ENCODE results near the gene NKX3-2. TPM values are rescaled to one million over a fixed set of nuclear protein-coding genes. Genes with fewer than 3 reads are reported as not detected.

The NKX3-2 gene
- total RNA-seq, 2 donors from 2014 or later, result 0.11 to 1.5 TPM

DNA sequence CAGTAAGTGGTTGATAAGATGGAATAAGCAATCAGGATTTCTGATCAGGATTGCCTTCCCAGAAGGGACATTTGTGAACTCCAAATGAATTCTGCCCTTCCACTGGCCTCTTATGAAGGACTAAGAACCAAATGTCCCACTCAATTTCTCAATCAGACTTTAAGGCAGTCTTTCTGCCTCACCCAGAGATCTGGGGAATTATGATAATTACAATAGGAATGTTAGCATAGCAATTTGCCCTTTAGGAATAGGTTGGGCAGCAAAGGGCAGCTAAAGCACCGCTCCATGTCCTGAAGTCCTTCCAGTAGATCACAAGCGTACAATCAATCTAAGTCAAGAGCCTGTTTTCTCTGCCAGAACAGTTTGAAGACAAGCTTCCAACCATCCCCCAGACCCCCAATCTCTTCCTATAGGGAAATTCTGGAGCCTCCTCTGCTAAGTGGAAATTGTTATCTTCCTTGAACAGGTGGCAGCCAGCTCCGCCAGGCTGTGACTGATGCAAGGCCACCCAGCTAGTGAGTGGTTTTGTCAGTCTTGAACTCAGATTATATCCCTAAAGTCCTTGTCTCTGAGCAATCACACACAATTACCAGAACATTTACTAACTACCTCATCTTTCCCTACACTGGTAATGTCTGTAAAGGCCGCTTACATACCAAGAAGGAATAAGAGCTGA lies 18.6 kb downstream of the NKX3-2 start:
- Mint-ChIP-seq H3K27ac (no peak overlapping the region), H3K4me1 (peaks cover 8% of the 10 kb centered on the region), H3K4me3 (no peak overlapping the region), H3K36me3 (ENCODE audit: low read depth) (peaks cover 5% of the 10 kb centered on the region), H3K9me3 (peaks cover 17% of the 10 kb centered on the region), H3K27me3 (ENCODE audit: insufficient read depth) (peaks cover 57% of the 10 kb centered on the region)
- DNase-seq, result no peak
- Histone ChIP-seq H3K4me1 (ENCODE audit: control insufficient read depth, insufficient read depth, low read length) (no peaks in the 10 kb centered on the region), H3K9ac (ENCODE audit: extremely low read depth, low read length, poor library complexity, severe bottlenecking) (no peak overlapping the region), H3K4me3 (ENCODE audit: low read length) (no peak overlapping the region), H3K9me3 (ENCODE audit: control insufficient read depth, low read length) (peaks cover 6% of the 10 kb centered on the region), H3K27ac (ENCODE audit: low read depth, low read length) (no peak overlapping the region), H3K27me3 (ENCODE audit: control insufficient read depth, insufficient read depth, low read length, poor library complexity, severe bottlenecking) (peaks cover 90% of the 10 kb centered on the region), H3K36me3 (ENCODE audit: control insufficient read depth, insufficient read depth, low read length) (no peaks in the 10 kb centered on the region)
- TF ChIP-seq CTCF (conservative IDR thresholded peaks at IDR 0.05), result no peak
- WGBS, 2 experiments (ENCODE audit: insufficient coverage in 1 of 2, insufficient read length in 1 of 2), result 91 to 100% methylated on average over 3 to 4 of the region's 4 CpGs

- DNase-seq, result peak; percentile 47
- peaks cover 47% of the 10 kb centered on the region for H3K27me3 Mint-ChIP-seq (ENCODE audit: insufficient read depth)
- no peaks in the 10 kb centered on the region for H3K36me3 ChIP-seq (ENCODE audit: control insufficient read depth, insufficient read depth, low read length)
- H3K36me3 Mint-ChIP-seq (ENCODE audit: low read depth), result peaks cover 5% of the 10 kb centered on the region
- no peak for TF ChIP-seq CTCF (conservative IDR thresholded peaks at IDR 0.05)
- 84 to 88% methylated on average over 26 to 36 of the region's 36 CpGs for WGBS, 2 experiments (ENCODE audit: insufficient coverage in 1 of 2, insufficient read length in 1 of 2)
- no peaks in the 10 kb centered on the region for H3K4me1 Mint-ChIP-seq
- H3K4me3 ChIP-seq (ENCODE audit: low read length), result no peak overlapping the region
- peaks cover 79% of the 10 kb centered on the region for H3K27me3 ChIP-seq (ENCODE audit: control insufficient read depth, insufficient read depth, low read length, poor library complexity, severe bottlenecking)
- H3K27ac Mint-ChIP-seq, result no peak overlapping the region
- no peak overlapping the region for H3K4me3 Mint-ChIP-seq
- H3K9me3 ChIP-seq (ENCODE audit: control insufficient read depth, low read length), result peaks cover 6% of the 10 kb centered on the region
- peaks cover 17% of the 10 kb centered on the region for H3K9me3 Mint-ChIP-seq
- H3K4me1 ChIP-seq (ENCODE audit: control insufficient read depth, insufficient read depth, low read length), result no peaks in the 10 kb centered on the region
- H3K27ac ChIP-seq (ENCODE audit: low read depth, low read length), result no peak overlapping the region
- no peak overlapping the region for H3K9ac ChIP-seq (ENCODE audit: extremely low read depth, low read length, poor library complexity, severe bottlenecking)
Observed at GRCh38 chr4:13524504-13525243, 19.6 kb downstream of the NKX3-2 start.

DNA sequence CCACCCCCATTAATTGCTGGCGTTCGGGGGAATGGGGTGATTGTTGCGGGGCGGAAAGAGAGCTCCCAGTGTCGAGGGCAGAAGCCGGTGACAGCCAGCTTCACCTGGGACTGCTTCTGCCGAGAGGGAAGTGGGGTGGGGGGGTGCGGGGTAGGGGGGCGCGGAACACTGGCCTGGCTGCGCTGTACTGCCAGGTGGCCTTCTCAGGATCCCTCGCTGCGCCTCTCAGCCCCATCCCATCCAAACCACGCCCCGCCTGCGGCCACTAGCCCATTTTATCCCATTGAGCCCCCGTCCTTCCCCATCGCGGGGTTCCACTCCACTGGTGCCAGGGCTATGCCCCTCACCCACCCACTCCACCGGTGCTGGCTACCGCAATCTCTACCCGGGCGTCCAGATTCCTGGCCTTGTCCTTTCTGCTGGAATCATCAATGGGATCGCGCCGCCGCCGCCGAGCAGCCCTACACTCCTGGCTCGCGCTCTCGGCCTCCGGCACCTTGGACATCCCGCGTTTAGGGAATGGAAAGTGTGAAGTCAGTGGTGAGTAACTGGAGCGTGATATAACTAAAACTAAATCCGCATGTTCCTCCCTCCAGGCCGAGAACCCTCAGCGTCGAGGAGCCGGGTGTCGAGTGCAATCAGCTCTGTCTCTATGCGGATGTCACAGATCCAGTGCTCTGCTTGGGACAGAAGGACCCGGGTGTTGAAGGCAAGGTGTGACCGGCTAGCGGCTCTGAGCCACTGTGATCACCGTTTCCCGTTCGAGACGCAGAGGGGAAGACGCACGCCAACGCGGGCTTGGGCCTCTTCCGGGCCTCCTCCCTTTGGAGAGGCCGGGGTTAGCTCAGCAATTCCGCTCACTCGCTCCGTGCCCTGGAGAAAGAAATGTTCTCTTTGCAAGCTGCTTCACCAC lies 20.5 kb downstream of the NKX3-2 start:
- H3K36me3 ChIP-seq (ENCODE audit: control insufficient read depth, insufficient read depth, low read length), result no peaks in the 10 kb centered on the region
- no peak overlapping the region for H3K27ac Mint-ChIP-seq
- peaks cover 71% of the 10 kb centered on the region for H3K27me3 ChIP-seq (ENCODE audit: control insufficient read depth, insufficient read depth, low read length, poor library complexity, severe bottlenecking)
- no peak for DNase-seq
- WGBS, 2 experiments (ENCODE audit: insufficient coverage in 1 of 2, insufficient read length in 1 of 2), result 94 to 98% methylated on average over 25 to 59 of the region's 59 CpGs
- peaks cover 17% of the 10 kb centered on the region for H3K9me3 Mint-ChIP-seq
- H3K36me3 Mint-ChIP-seq (ENCODE audit: low read depth), result peaks cover 5% of the 10 kb centered on the region
- no peak overlapping the region for H3K27ac ChIP-seq (ENCODE audit: low read depth, low read length)
- H3K4me3 Mint-ChIP-seq, result no peak overlapping the region
- TF ChIP-seq CTCF (conservative IDR thresholded peaks at IDR 0.05), result no peak
- peaks cover 41% of the 10 kb centered on the region for H3K27me3 Mint-ChIP-seq (ENCODE audit: insufficient read depth)
- peaks cover 6% of the 10 kb centered on the region for H3K9me3 ChIP-seq (ENCODE audit: control insufficient read depth, low read length)
- H3K4me1 ChIP-seq (ENCODE audit: control insufficient read depth, insufficient read depth, low read length), result no peaks in the 10 kb centered on the region
- peaks cover 5% of the 10 kb centered on the region for H3K4me1 Mint-ChIP-seq
- no peak overlapping the region for H3K4me3 ChIP-seq (ENCODE audit: low read length)
- no peak overlapping the region for H3K9ac ChIP-seq (ENCODE audit: extremely low read depth, low read length, poor library complexity, severe bottlenecking)
